ENCODE measurements around the gene HSD17B1.

DNA sequence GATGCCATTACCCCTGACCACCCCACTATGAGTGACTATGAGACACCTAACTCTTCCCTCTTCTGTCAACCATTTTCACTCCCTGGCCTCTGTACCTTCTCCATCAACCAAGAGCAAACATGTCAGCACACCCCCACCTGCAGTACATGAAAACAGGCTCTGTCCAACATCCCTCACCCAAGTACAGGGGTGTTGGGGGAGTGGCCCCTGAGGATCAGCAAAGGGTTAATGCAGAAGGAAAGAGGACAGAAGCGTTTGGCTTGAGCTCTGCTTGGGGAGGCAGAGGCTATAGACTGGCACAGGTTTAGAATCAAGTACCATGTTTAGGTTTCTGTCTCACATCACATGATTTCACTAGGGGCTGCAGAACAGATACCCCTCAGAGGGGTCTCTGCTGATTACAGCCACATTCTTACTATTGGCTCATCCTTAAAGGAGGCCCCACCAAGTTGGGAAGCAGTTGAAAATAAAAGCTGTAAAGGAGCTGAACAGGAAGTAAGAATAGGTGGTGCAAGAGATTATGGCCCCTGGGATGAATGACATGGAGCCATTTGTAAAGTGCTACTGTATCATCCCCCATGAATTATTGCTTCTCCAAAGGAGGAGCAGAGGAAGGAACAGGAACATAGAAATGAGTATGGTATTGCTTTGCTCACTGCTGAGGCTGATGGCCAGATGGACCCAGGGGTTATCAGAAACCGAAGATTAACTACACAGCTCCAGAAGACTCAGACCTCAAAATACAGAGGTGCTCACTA lies 27.2 kb downstream of the HSD17B1 start:
- TF ChIP-seq EP300 (IDR thresholded peaks at IDR 0.05): no peak
- TF ChIP-seq, protein P1, sequence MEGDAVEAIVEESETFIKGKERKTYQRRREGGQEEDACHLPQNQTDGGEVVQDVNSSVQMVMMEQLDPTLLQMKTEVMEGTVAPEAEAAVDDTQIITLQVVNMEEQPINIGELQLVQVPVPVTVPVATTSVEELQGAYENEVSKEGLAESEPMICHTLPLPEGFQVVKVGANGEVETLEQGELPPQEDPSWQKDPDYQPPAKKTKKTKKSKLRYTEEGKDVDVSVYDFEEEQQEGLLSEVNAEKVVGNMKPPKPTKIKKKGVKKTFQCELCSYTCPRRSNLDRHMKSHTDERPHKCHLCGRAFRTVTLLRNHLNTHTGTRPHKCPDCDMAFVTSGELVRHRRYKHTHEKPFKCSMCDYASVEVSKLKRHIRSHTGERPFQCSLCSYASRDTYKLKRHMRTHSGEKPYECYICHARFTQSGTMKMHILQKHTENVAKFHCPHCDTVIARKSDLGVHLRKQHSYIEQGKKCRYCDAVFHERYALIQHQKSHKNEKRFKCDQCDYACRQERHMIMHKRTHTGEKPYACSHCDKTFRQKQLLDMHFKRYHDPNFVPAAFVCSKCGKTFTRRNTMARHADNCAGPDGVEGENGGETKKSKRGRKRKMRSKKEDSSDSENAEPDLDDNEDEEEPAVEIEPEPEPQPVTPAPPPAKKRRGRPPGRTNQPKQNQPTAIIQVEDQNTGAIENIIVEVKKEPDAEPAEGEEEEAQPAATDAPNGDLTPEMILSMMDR (IDR thresholded peaks at IDR 0.05): no peak
- no peak for TF ChIP-seq POLR2AphosphoS5 (IDR thresholded peaks at IDR 0.05)
- no peak for TF ChIP-seq POLR2A (IDR thresholded peaks at IDR 0.05)

Measured in upper lobe of left lung (tissue), 4 donors.